ENCODE results near the gene LPCAT1. TPM values are rescaled to one million over a fixed set of nuclear protein-coding genes. Genes with fewer than 3 reads are reported as not detected.

The LPCAT1 gene
- total and polyA plus RNA-seq, 2 of the 13 experiments (the other 11 are each of a cell fraction or from before 2014, with no cell fraction given): 29.8 to 90.6 TPM

DNA sequence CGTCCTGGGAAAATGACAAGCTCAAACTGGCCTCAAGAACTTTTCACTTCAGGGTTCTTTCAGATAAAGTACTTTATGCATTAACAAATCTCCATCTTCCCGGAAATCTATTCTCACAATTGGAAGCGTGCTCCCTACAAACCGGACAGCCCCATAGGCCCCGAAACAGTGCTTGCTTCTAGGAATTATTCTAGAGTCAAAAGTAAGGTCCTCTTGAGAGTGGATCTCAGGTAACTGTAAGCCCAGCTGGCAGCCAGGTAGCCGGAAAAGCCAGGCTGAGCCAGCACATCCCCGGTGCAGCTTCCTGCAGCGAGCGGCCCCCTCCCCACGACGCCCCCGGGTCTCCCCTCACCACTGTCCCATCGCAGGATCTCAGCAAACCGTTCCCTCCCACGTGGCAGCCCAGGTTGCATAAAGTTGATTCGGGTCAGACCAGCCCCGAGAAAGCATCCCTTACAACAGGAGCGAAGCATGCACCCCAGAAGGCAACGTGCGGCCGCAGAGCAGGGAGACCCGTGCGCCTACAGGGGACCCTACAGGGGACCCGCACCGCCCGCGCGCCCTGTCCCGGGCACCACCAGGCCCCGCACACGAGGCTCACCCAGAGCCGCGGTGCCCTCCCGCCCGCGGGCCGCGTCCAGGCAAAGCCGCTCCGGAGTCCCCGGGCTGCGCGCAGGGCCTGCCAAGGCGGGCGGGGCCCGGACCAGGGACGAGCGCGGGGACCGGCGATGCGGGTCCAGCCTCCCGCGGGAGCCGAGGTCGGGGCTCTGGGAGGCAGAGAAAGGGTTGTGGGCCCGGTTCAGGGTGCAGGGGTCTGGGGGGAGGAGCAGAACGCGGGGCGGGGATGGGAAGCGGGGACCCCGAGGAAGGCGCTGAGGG is 920 bp downstream of the LPCAT1 start (continued):
- TF ChIP-seq, protein P1, sequence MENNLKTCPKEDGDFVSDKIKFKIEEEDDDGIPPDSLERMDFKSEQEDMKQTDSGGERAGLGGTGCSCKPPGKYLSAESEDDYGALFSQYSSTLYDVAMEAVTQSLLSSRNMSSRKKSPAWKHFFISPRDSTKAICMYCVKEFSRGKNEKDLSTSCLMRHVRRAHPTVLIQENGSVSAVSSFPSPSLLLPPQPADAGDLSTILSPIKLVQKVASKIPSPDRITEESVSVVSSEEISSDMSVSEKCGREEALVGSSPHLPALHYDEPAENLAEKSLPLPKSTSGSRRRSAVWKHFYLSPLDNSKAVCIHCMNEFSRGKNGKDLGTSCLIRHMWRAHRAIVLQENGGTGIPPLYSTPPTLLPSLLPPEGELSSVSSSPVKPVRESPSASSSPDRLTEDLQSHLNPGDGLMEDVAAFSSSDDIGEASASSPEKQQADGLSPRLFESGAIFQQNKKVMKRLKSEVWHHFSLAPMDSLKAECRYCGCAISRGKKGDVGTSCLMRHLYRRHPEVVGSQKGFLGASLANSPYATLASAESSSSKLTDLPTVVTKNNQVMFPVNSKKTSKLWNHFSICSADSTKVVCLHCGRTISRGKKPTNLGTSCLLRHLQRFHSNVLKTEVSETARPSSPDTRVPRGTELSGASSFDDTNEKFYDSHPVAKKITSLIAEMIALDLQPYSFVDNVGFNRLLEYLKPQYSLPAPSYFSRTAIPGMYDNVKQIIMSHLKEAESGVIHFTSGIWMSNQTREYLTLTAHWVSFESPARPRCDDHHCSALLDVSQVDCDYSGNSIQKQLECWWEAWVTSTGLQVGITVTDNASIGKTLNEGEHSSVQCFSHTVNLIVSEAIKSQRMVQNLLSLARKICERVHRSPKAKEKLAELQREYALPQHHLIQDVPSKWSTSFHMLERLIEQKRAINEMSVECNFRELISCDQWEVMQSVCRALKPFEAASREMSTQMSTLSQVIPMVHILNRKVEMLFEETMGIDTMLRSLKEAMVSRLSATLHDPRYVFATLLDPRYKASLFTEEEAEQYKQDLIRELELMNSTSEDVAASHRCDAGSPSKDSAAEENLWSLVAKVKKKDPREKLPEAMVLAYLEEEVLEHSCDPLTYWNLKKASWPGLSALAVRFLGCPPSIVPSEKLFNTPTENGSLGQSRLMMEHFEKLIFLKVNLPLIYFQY (CRISPR knock-in tag; IDR thresholded peaks at IDR 0.05; ENCODE audit: borderline replicate concordance): no peak
- TF ChIP-seq NFE2 (CRISPR knock-in tag; IDR thresholded peaks at IDR 0.05) (no peak), ZNF619 (CRISPR knock-in tag; IDR thresholded peaks at IDR 0.05) (no peak), RBFOX2 (IDR thresholded peaks at IDR 0.05; ENCODE audit: low read depth, low read length) (0 out of 2 replicates have a peak, but pooled peaks have one; percentile 37), SRF (IDR thresholded peaks at IDR 0.05; ENCODE audit: low read depth, low read length) (no peak), NCOA2 (CRISPR knock-in tag; IDR thresholded peaks at IDR 0.05) (no peak), GABPB1 (CRISPR knock-in tag; IDR thresholded peaks at IDR 0.05) (0 out of 2 replicates have a peak, but pooled peaks have one; percentile 3), ZSCAN31 (CRISPR knock-in tag; IDR thresholded peaks at IDR 0.05; ENCODE audit: low read depth) (no peak), ZNF350 (CRISPR knock-in tag; IDR thresholded peaks at IDR 0.05; ENCODE audit: borderline replicate concordance, low read depth) (no peak), KDM5B (CRISPR knock-in tag; IDR thresholded peaks at IDR 0.05; ENCODE audit: borderline replicate concordance) (0 out of 2 replicates have a peak, but pooled peaks have one; percentile 29), ZNF225 (CRISPR knock-in tag; IDR thresholded peaks at IDR 0.05) (no peak), GABPA (IDR thresholded peaks at IDR 0.05; ENCODE audit: low read depth, low read length) (no peak), GABPA (CRISPR knock-in tag; IDR thresholded peaks at IDR 0.05; ENCODE audit: low read depth) (no peak), YY1 (IDR thresholded peaks at IDR 0.05; ENCODE audit: insufficient read depth, insufficient replicate concordance, low read depth, low read length) (peak; percentile 17), HNRNPLL (IDR thresholded peaks at IDR 0.05; ENCODE audit: low read depth, low read length, poor library complexity, severe bottlenecking) (peak; percentile 24), PHF20 (CRISPR knock-in tag; IDR thresholded peaks at IDR 0.05) (no peak), ZNF781 (CRISPR knock-in tag; IDR thresholded peaks at IDR 0.05; ENCODE audit: borderline replicate concordance, not compliant biosample characterization) (no peak), U2AF2 (IDR thresholded peaks at IDR 0.05; ENCODE audit: low read depth, low read length) (no peak), ZFP36L2 (CRISPR knock-in tag; IDR thresholded peaks at IDR 0.05) (no peak), ZNF530 (CRISPR knock-in tag; IDR thresholded peaks at IDR 0.05; ENCODE audit: low read depth) (no peak)
- TF ChIP-seq, protein P2, sequence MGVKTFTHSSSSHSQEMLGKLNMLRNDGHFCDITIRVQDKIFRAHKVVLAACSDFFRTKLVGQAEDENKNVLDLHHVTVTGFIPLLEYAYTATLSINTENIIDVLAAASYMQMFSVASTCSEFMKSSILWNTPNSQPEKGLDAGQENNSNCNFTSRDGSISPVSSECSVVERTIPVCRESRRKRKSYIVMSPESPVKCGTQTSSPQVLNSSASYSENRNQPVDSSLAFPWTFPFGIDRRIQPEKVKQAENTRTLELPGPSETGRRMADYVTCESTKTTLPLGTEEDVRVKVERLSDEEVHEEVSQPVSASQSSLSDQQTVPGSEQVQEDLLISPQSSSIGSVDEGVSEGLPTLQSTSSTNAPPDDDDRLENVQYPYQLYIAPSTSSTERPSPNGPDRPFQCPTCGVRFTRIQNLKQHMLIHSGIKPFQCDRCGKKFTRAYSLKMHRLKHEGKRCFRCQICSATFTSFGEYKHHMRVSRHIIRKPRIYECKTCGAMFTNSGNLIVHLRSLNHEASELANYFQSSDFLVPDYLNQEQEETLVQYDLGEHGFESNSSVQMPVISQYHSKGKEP (CRISPR knock-in tag; IDR thresholded peaks at IDR 0.05): no peak
- TF ChIP-seq, protein P3, sequence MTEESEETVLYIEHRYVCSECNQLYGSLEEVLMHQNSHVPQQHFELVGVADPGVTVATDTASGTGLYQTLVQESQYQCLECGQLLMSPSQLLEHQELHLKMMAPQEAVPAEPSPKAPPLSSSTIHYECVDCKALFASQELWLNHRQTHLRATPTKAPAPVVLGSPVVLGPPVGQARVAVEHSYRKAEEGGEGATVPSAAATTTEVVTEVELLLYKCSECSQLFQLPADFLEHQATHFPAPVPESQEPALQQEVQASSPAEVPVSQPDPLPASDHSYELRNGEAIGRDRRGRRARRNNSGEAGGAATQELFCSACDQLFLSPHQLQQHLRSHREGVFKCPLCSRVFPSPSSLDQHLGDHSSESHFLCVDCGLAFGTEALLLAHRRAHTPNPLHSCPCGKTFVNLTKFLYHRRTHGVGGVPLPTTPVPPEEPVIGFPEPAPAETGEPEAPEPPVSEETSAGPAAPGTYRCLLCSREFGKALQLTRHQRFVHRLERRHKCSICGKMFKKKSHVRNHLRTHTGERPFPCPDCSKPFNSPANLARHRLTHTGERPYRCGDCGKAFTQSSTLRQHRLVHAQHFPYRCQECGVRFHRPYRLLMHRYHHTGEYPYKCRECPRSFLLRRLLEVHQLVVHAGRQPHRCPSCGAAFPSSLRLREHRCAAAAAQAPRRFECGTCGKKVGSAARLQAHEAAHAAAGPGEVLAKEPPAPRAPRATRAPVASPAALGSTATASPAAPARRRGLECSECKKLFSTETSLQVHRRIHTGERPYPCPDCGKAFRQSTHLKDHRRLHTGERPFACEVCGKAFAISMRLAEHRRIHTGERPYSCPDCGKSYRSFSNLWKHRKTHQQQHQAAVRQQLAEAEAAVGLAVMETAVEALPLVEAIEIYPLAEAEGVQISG (CRISPR knock-in tag; IDR thresholded peaks at IDR 0.05): 0 out of 2 replicates have a peak, but pooled peaks have one; percentile 2

All from HepG2 (cell line).